ENCODE results near the gene MBOAT7.

GRCh38 chr19:54164369-54165068 lies 24.9 kb downstream of the MBOAT7 start:
- TF ChIP-seq, protein P1, sequence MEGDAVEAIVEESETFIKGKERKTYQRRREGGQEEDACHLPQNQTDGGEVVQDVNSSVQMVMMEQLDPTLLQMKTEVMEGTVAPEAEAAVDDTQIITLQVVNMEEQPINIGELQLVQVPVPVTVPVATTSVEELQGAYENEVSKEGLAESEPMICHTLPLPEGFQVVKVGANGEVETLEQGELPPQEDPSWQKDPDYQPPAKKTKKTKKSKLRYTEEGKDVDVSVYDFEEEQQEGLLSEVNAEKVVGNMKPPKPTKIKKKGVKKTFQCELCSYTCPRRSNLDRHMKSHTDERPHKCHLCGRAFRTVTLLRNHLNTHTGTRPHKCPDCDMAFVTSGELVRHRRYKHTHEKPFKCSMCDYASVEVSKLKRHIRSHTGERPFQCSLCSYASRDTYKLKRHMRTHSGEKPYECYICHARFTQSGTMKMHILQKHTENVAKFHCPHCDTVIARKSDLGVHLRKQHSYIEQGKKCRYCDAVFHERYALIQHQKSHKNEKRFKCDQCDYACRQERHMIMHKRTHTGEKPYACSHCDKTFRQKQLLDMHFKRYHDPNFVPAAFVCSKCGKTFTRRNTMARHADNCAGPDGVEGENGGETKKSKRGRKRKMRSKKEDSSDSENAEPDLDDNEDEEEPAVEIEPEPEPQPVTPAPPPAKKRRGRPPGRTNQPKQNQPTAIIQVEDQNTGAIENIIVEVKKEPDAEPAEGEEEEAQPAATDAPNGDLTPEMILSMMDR (conservative IDR thresholded peaks at IDR 0.05) = no peak
- TF ChIP-seq ZFX (IDR thresholded peaks at IDR 0.05) = no peak
